LNCAP (cell line): ENCODE measurements around the gene C1orf56.

Source experiments
- CTCF ChIP-seq: fragments of 450-650 bp; IDR thresholded peaks from 2 replicates; pipeline ENCODE4 v1.5.1; 2017; ENCODE audit warnings: mild to moderate bottlenecking

C1orf56 gene

GRCh38 chr1:151050051-151050688, 2.6 kb downstream of the C1orf56 start:
- TF ChIP-seq CTCF, result no peak

GRCh38 chr1:151051356-151052009, 3.9 kb downstream of the C1orf56 start:
- TF ChIP-seq CTCF, result no peak

DNA sequence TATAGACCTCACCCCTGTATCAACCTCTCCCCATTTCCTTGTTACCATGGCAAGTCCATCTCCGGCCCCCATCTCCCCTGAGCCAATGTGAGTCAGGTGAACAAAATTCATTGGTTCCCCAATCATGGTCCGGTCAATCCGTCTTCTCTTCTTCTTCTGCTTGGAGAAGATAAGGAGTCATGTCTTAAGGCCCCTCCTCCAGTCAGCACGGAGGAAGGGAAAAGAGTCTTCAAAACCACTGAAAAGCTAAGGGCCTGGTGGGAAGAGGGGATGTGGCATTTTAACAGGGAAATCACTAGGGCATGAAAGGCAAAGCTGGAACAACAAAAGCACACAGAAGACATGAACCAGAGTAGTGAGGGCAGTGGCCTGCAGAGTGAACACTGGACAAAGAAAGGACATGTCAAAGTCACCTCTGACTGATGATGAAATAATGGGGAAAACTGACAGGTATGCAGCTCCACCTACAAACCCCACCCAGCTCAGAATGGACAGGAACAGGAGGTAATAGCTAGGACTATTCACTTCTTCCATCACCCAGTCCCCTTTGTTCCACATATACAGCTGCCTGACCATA, 7.5 kb downstream of the C1orf56 start:
- TF ChIP-seq CTCF, result no peak

- no peak for TF ChIP-seq CTCF
Observed at GRCh38 chr1:151055581-151055980, 8.0 kb downstream of the C1orf56 start.

GRCh38 chr1:151056149-151056548, 8.6 kb downstream of the C1orf56 start:
- TF ChIP-seq CTCF, result no peak

DNA sequence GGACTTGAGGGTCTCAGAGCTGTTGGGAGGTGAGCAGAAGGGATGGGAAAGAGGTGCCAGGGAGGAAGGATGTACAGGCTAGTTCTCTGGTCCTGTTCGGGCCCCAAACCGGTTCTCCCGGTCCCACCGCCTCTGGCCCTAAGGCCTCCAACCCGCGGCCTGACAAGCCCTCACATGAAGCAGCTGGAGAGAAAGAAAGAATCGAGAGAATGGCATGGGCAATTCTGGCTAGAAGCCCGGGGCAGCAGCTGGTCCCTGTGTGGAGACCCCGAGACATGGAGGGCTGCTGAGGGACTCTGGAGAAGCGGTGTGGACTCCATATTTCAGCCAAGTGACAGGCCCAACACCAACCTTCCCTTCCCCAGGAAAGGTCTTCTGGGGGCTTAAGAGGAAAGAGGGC, 11.1 kb downstream of the C1orf56 start:
- no peak for TF ChIP-seq CTCF

GRCh38 chr1:151059109-151060006, 11.8 kb downstream of the C1orf56 start, which contains the start of gene CDC42SE1:
Gene CDC42SE1 (minus strand): TSS chr1:151059622. CDS start chr1:151055730, 3,892 bp downstream.
- peak; percentile 86; the same call in 1 of the 2 replicates for TF ChIP-seq CTCF
